Ascending aorta (tissue), 2 donors: Measurements from ENCODE around the gene CTXND1. TPM values are rescaled to one million over a fixed set of nuclear protein-coding genes. Genes with fewer than 3 reads are reported as not detected.

Experiments
- DNase-seq, 2 donors: peaks; one replicate each; pipeline ENCODE4 v3.0.0-alpha.2; 2019; ENCODE audit warnings: low spot score in 2 of 2
- H3K27ac ChIP-seq, 2 donors: fragments of 200-600 bp; sonication (generic); one replicate each; pipeline ENCODE4 v1.5.1; 2016 to 2017; ENCODE audit warnings: mild to moderate bottlenecking in 1 of 2
- H3K27me3 ChIP-seq: fragments of 200-600 bp; sonication (generic); one replicate; pipeline ENCODE4 v1.5.1; 2017
- H3K36me3 ChIP-seq, 2 donors: fragments of 200-600 bp; sonication (generic); one replicate each; pipeline ENCODE4 v1.5.1; 2016
- H3K4me1 ChIP-seq, 2 donors: fragments of 200-600 bp; sonication (generic); one replicate each; pipeline ENCODE4 v1.5.1; 2016 to 2017; ENCODE audit warnings: mild to moderate bottlenecking in 1 of 2
- H3K4me3 ChIP-seq, 2 donors: fragments of 200-600 bp; sonication (generic); one replicate each; pipeline ENCODE4 v1.5.1; 2016 to 2017; ENCODE audit warnings: mild to moderate bottlenecking in 1 of 2
- H3K9me3 ChIP-seq, 2 donors: fragments of 200-600 bp; sonication (generic); one replicate each; pipeline ENCODE4 v1.5.1; 2016
- CTCF ChIP-seq, 3 experiments: fragments of 200-600 bp in 2 of 3; fragments of 450-650 bp in 1 of 3; sonication (generic) in 2 of 3; IDR thresholded peaks; one replicate each; pipeline ENCODE4 v1.5.1; 2016 to 2019; ENCODE audit warnings: antibody characterized with exemption in 3 of 3, mild to moderate bottlenecking in 1 of 3, moderate library complexity in 1 of 3
- intact Hi-C: fragments of 100-400 bp; cut with DNase I; formaldehyde crosslinking; loops from one replicate; pipeline ENCODE4 v1.15.1; 2023
- total RNA-seq: library from RNA; depleted of rRNA; stranded (reverse); fragments of >200 nt; gene quantifications from one replicate; pipeline ENCODE4 v1.1.0, GENCODE V29; 2016

Gene CTXND1
- total RNA-seq, 1 donor from 2014 or later: 0.11 TPM

DNA sequence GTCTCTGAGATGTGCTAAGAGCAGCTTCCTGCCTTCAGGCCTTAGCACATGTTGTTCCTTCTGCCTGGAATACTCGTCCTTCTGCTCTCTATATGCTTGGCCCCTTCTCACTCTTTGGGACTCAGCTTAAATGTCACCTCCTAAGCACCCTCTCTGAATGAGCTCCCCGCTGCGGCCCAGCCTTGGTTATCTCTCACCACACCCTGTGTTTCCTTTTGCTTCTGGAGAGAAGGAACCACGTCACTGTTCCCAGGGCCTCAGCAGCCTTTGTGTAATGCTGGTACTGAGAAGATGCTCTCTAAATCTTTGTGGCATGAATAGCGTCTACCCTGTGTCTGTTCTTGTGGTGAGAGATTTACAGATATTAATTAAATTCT lies 97.0 kb downstream of the CTXND1 start:
- Histone ChIP-seq H3K4me3 (no peak overlapping the region), H3K36me3 (peaks cover 13 to 20% of the 10 kb centered on the region in 2 donors), H3K27ac (no peak overlapping the region), H3K27me3 (no peaks in the 10 kb centered on the region), H3K4me1 (peaks cover 4 to 15% of the 10 kb centered on the region in 2 donors), H3K9me3 (no peaks in the 10 kb centered on the region)
- DNase-seq: no peak
- intact Hi-C loops: loop anchor here (10.0 kb wide), 1 partner anchor 850 kb away; the partner anchor contains the start of gene TLNRD1
- no peak for TF ChIP-seq CTCF (IDR thresholded peaks at IDR 0.05)

DNA sequence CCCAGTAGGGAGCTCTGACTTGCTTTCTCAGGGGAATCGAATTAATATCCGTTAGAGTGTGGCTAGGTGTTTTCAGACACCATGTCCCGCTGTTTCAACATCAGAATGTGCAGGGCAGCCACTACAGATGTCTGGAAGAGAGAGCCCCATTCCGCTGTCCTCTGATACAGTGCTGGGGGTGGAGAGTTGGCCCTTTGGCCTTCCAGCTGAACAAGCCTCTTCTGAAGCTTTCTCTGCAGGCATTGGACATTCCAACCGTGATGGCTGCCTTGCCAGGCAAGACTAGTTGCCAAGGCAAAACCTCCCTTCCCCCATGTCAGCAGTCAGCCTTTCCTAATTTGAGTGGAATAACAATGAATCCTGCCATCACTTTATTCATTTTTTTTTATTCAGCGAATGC lies 97.7 kb downstream of the CTXND1 start:
- Histone ChIP-seq H3K27me3 (no peaks in the 10 kb centered on the region), H3K4me1 (peaks cover 4 to 15% of the 10 kb centered on the region in 2 donors), H3K4me3 (no peak overlapping the region), H3K36me3 (peaks cover 8 to 13% of the 10 kb centered on the region in 2 donors), H3K27ac (no peak overlapping the region), H3K9me3 (no peaks in the 10 kb centered on the region)
- DNase-seq: no peak
- intact Hi-C loops: loop anchor here (5.0 to 10.0 kb wide), 2 partner anchors 257 to 850 kb away; partner anchors contain the start of genes MTHFS and TLNRD1
- TF ChIP-seq CTCF (IDR thresholded peaks at IDR 0.05): no peak

GRCh38 chr15:80153900-80154299 lies 98.1 kb downstream of the CTXND1 start:
- no peak for DNase-seq

GRCh38 chr15:80152896-80153876 lies 98.8 kb downstream of the CTXND1 start, which contains the start of gene FAH:
TSS of gene FAH (plus strand) at chr15:80152999. CDS start at chr15:80153055, 56 bp downstream.
- Histone ChIP-seq H3K27ac (peak within 1 kb of the TSS; percentile 83 to 85), H3K4me3 (peak within 1 kb of the TSS; percentile 71 to 84), H3K4me1 (peaks cover 4 to 15% of the 10 kb centered on the region in 2 donors), H3K27me3 (no peaks in the 10 kb centered on the region), H3K36me3 (peaks cover 2 to 3% of the 10 kb centered on the region in 2 donors), H3K9me3 (no peaks in the 10 kb centered on the region)
- intact Hi-C loops: loop anchor here (1.0 to 10.0 kb wide), 6 partner anchors 20 to 852 kb away; partner anchors contain the start of genes MTHFS, TLNRD1 and ZFAND6
- TF ChIP-seq CTCF (IDR thresholded peaks at IDR 0.05): no peak
- DNase-seq: no peak

More at GRCh38 chr15:80153900-80154299, 98.1 kb downstream of the CTXND1 start:
- H3K9me3 ChIP-seq: no peaks in the 10 kb centered on the region
- no peak for TF ChIP-seq CTCF (IDR thresholded peaks at IDR 0.05)
- intact Hi-C loops: loop anchor here (2.0 to 10.0 kb wide), 3 partner anchors 229 to 851 kb away; partner anchors contain the start of genes MTHFS and TLNRD1
- peak overlapping the region; percentile 83 to 85 for H3K27ac ChIP-seq
- H3K27me3 ChIP-seq: no peaks in the 10 kb centered on the region
- H3K36me3 ChIP-seq: peaks cover 8 to 10% of the 10 kb centered on the region in 2 donors
- peak overlapping the region; percentile 71 to 84 for H3K4me3 ChIP-seq
- H3K4me1 ChIP-seq: peaks cover 4 to 15% of the 10 kb centered on the region in 2 donors

DNA sequence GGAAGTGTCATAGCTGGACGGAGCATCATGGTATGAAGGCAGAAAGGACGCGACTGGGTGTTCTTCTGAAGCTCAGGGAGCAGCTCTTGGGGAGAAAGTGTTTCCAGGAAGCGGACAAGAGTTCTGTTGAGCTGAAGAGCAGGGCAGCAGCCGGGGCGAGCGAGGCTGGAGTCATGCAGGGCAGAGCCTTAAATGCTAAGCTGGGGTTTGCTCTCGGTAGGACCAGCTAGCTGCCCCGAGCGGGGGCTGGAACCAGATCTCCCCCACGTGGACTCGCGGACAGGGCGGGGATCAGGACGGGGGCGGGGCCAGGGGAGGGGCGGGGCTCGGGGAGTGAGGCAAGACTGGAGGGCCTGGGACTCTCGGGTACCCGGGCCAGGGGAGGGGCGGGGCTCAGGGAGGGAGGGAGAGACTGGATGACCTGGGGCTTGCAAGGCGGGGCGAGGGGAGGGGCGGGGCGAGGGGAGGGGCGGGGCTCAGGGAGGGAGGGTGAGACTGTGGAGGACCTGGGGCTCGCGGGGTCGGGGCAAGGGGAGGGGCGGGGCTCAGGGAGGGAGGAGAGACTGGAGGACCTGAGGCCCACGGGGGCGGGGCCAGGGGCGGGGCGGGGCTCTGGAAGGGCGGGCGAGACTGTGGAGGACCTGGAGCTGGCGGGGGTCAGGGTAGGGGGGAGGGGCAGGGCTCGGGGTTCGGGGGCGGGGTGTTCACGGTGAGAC lies 99.7 kb downstream of the CTXND1 start:
- peak; percentile 97 to 98 for DNase-seq
- Histone ChIP-seq H3K4me1 (peaks cover 4 to 15% of the 10 kb centered on the region in 2 donors), H3K4me3 (peak overlapping the region; percentile 71 to 84), H3K27ac (peak overlapping the region; percentile 83 to 85), H3K36me3 (no peaks in the 10 kb centered on the region), H3K27me3 (no peaks in the 10 kb centered on the region), H3K9me3 (no peaks in the 10 kb centered on the region)
- intact Hi-C loops: loop anchor here (1.0 to 10.0 kb wide), 6 partner anchors 21 to 852 kb away; partner anchors contain the start of genes MTHFS, TLNRD1 and ZFAND6
- TF ChIP-seq CTCF (IDR thresholded peaks at IDR 0.05): no peak
